Suprapubic skin (tissue), 3 donors: ENCODE data around the gene CCND3.

Experiments used
- CTCF ChIP-seq, 2 donors: fragments of 200-600 bp in 1 of 2; fragments of 450-650 bp in 1 of 2; sonication (generic) in 1 of 2; IDR thresholded peaks; one replicate each; pipeline ENCODE4 v1.5.1; 2016 to 2019; ENCODE audit warnings: antibody characterized with exemption in 2 of 2, mild to moderate bottlenecking in 1 of 2, moderate library complexity in 1 of 2
- POLR2A ChIP-seq, 2 donors: fragments of 450-650 bp; IDR thresholded peaks; one replicate each; pipeline ENCODE4 v1.6.1; 2017; ENCODE audit warnings: antibody characterized with exemption in 2 of 2, mild to moderate bottlenecking in 2 of 2, moderate library complexity in 2 of 2

- TF ChIP-seq CTCF (IDR thresholded peaks at IDR 0.05), result no peak
- no peak for TF ChIP-seq POLR2A (IDR thresholded peaks at IDR 0.05)
Measured at GRCh38 chr6:41943456-41943855, 1.8 kb upstream of the CCND3 start.
